HPDE6-E6E7 (cell line): ENCODE measurements around the gene SPDYE11.
"Not testable (repeated sequence)": the region's sequence is repeated elsewhere in the genome, so short reads cannot be mapped to it uniquely, and the experiment has no call there.

Experiments
- DNase-seq: peaks from one replicate; pipeline ENCODE4 v3.0.0; 2011; ENCODE audit warnings: missing footprints; ENCODE audit errors: extremely low spot score

Gene SPDYE11, protein sequence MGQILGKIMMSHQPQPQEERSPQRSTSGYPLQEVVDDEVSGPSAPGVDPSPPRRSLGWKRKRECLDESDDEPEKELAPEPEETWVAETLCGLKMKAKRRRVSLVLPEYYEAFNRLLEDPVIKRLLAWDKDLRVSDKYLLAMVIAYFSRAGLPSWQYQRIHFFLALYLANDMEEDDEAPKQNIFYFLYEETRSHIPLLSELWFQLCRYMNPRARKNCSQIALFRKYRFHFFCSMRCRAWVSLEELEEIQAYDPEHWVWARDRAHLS

DNA sequence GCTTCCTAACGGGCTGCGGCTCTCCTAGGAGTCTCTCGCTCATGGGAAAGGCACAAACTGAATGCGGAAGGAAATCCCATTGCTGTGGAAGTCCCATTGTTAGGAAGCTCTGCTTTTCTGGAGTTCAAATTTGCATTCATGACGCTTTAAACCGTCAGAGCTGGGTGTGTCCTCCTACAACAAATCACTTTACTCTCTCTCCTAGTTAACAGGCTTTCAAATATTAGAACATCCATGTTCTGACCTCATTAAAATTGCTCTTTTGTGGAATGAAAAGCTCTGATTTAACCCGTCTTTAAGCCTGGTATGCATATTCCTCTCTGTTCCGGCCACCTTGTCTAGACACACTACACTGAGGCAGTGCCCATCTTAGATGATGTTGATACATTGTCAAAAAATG lies at the start of gene SPDYE11:
TSS of gene SPDYE11 (minus strand) at position 101 of the 400 bp plus-strand sequence. CDS start 1,800 bp downstream, outside the sequence.
- DNase-seq: not testable (repeated sequence)

DNA sequence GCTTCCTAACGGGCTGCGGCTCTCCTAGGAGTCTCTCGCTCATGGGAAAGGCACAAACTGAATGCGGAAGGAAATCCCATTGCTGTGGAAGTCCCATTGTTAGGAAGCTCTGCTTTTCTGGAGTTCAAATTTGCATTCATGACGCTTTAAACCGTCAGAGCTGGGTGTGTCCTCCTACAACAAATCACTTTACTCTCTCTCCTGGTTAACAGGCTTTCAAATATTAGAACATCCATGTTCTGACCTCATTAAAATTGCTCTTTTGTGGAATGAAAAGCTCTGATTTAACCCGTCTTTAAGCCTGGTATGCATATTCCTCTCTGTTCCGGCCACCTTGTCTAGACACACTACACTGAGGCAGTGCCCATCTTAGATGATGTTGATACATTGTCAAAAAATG lies 28.2 kb upstream of the SPDYE11 start, which contains the start of gene SPDYE9:
TSS of gene SPDYE9 (minus strand) at position 101 of the 400 bp plus-strand sequence. CDS start 1,800 bp downstream, outside the sequence.
- not testable (repeated sequence) for DNase-seq

DNA sequence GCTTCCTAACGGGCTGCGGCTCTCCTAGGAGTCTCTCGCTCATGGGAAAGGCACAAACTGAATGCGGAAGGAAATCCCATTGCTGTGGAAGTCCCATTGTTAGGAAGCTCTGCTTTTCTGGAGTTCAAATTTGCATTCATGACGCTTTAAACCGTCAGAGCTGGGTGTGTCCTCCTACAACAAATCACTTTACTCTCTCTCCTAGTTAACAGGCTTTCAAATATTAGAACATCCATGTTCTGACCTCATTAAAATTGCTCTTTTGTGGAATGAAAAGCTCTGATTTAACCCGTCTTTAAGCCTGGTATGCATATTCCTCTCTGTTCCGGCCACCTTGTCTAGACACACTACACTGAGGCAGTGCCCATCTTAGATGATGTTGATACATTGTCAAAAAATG lies 28.0 kb downstream of the SPDYE11 start, which contains the start of gene SPDYE8:
TSS of gene SPDYE8 (minus strand) at position 101 of the 400 bp plus-strand sequence. CDS start 1,800 bp downstream, outside the sequence.
- DNase-seq: not testable (repeated sequence)

DNA sequence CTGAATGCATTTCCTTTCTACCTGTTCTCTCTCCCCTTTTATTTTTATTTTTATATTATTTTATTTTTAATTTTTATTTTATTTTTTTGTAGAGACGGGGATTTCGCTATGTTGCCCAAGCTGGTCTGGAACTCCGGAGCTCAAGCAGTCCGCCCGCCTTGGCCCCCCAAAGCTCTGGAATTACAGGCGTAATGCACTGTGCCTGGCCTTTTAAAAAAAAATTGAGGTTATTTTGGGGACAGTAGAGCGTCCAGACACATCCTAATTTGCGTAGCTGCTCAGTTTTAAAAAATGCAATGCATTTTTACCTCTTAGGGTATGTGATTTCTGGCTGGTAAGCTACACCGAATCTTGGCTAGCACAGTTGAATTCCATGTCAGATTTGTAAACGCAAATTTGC lies 51.2 kb downstream of the SPDYE11 start:
- not testable (repeated sequence) for DNase-seq

DNA sequence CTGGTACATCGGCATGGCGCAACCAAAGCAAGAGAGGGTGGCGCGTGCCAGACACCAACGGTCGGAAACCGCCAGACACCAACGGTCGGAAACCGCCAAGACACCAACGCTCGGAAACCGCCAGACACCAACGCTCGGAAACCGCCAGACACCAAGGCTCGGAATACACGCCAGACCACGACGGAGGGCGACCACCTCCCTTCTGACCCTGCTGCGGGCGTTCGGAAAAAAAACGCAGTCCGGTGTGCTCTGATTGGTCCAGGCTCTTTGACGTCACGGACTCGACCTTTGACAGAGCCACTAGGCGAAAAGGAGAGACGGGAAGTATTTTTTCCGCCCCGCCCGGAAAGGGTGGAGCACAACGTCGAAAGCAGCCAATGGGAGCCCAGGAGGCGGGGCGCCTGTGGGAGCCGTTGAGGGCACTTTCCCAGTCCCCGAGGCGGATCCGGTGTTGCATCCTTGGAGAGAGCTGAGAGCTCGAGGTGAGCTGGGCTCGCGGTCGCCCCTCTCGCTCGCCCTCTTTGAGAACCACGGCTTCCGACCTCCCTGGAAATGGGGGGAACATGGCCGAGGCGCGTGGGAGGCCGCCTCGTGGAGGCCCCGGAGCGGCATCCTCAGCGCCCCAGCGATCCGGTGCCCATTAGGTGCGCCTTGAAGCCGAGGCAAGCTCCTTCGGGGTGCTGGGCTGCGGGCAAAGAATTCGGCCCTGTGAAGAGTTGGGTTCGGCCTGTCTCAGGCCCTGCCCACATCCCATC lies 51.8 kb downstream of the SPDYE11 start:
- DNase-seq: not testable (repeated sequence)

DNA sequence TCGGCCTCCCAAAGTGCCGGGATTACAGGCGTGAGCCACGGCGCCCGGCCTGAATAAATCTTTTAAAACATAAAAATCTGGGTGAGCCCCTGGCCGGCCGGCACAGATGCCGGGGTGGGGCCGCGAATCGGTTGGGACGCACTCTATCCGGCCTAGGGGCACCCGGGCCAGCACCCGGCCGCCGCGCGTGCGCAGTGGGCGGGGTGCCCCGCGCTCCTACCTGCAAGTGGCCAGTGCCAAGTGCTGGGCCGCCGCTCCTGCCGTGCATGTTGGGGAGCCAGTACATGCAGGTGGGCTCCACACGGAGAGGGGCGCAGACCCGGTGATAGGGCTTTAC lies 52.4 kb downstream of the SPDYE11 start:
- DNase-seq: not testable (repeated sequence)

DNA sequence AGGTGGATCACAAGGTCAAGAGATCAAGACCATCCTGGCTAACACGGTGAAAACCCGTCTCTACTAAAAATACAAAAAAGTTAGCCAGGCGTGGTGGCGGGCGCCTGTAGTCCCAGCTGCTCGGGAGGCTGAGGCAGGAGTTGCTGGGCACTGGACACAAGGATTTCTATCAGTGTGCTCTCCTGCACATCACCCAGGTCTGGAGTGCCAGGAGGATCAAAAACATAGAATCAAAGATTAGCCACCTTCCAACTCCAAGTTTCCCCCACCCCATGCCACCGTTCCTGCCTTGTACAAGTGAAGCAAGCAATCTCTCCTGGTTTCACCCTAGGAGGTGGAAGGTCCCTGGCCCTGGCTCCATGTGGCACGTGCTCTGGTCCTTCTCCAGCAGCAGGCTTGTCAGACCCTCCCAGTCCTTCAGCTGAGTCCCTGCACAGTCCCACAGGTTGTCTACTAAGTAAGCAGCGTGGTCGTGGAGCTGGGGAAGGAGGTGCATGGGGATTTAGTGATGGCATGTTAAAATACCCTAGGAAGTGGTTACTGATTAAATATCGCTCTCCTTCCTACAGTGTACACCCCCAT lies 59.7 kb downstream of the SPDYE11 start:
- DNase-seq: not testable (repeated sequence)
